ENCODE data around the gene LRAT.

DNA sequence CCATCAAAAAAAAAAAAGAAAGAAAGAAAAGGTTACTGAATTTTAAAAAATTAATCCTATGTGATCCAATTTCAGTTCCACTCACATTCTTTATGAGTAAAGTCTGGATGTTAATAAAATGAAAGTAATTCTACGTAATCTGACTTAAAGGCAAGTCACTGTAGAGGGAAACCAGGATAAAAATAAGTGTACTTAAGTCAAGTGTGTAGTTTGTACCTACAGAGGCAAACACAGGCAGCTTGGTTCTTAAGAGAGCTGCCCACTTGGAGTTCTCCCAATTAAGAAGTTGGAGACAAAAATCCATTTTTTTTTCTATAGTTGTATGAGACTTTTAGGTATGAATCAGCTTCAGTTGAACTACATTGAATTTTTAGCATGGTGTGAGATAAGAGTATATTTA lies 7.0 kb upstream of the LRAT start:
- TF ChIP-seq, protein P1, sequence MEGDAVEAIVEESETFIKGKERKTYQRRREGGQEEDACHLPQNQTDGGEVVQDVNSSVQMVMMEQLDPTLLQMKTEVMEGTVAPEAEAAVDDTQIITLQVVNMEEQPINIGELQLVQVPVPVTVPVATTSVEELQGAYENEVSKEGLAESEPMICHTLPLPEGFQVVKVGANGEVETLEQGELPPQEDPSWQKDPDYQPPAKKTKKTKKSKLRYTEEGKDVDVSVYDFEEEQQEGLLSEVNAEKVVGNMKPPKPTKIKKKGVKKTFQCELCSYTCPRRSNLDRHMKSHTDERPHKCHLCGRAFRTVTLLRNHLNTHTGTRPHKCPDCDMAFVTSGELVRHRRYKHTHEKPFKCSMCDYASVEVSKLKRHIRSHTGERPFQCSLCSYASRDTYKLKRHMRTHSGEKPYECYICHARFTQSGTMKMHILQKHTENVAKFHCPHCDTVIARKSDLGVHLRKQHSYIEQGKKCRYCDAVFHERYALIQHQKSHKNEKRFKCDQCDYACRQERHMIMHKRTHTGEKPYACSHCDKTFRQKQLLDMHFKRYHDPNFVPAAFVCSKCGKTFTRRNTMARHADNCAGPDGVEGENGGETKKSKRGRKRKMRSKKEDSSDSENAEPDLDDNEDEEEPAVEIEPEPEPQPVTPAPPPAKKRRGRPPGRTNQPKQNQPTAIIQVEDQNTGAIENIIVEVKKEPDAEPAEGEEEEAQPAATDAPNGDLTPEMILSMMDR (IDR thresholded peaks at IDR 0.05; ENCODE audit: low read depth, low read length), result no peak
- no peak for TF ChIP-seq POLR2A (IDR thresholded peaks at IDR 0.05; ENCODE audit: extremely low read depth, insufficient read length)

Data from NB4 (cell line).